Measurements from ENCODE around the gene GRM4.

GRCh38 chr6:34106900-34107299 is 39.0 kb downstream of the GRM4 start:
- TF ChIP-seq CTCF (conservative IDR thresholded peaks at IDR 0.05) (no peak), EZH2 (IDR thresholded peaks at IDR 0.05; ENCODE audit: low read depth) (no peak)

Measured in PC-9 (cell line).